ENCODE data around the gene TBC1D14.

DNA sequence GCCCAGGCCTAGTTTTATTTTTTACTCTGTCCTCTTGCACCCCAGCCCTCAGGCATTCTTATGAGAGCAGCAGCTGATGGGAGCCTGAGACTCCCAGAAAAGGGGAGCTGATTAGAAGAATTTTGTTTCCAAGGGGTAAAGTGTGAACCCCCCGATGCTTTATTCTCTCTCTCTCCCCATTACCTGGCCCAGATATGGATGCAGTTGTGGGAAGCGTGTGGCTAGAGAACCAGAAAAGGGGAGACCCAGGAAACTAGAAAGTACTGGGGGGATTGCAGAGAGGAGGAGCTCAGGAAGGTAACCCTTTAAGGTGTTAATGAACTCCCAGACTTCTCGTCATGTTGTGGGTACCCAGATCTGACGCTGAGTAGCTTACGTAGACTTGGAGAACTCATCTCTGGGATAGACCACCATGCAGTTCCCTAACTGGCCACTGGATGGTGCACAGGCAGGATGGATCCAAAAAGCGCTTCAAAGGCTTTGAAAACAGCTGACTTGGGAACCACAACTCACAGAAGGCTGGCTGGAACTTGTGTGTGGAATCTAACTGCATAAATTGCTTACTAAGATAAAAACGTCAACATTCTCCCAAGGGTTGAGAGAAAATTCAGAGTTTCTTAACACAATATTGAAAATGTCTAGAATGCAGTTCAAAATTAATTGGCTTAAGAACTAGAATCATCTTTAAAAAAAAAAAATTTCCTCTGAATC is 64.7 kb downstream of the TBC1D14 start:
- TF ChIP-seq, protein P1, sequence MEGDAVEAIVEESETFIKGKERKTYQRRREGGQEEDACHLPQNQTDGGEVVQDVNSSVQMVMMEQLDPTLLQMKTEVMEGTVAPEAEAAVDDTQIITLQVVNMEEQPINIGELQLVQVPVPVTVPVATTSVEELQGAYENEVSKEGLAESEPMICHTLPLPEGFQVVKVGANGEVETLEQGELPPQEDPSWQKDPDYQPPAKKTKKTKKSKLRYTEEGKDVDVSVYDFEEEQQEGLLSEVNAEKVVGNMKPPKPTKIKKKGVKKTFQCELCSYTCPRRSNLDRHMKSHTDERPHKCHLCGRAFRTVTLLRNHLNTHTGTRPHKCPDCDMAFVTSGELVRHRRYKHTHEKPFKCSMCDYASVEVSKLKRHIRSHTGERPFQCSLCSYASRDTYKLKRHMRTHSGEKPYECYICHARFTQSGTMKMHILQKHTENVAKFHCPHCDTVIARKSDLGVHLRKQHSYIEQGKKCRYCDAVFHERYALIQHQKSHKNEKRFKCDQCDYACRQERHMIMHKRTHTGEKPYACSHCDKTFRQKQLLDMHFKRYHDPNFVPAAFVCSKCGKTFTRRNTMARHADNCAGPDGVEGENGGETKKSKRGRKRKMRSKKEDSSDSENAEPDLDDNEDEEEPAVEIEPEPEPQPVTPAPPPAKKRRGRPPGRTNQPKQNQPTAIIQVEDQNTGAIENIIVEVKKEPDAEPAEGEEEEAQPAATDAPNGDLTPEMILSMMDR (conservative IDR thresholded peaks at IDR 0.05; ENCODE audit: low read length): peak; percentile 91
- TF ChIP-seq EZH2phosphoT487 (IDR thresholded peaks at IDR 0.05; ENCODE audit: borderline replicate concordance): no peak

Measured in Loucy (cell line).